COLO668 (cell line): ENCODE data around the gene SCN2B.
"Not testable (repeated sequence)": the region's sequence is repeated elsewhere in the genome, so short reads cannot be mapped to it uniquely, and the experiment has no call there.

Experiments
- DNase-seq: peaks from one replicate; lab custom pipeline; 2025; ENCODE audit not compliant: unreplicated experiment; lab: John Stamatoyannopoulos, UW

SCN2B gene

GRCh38 chr11:118207079-118207478, 30.6 kb upstream of the SCN2B start:
- DNase-seq = no peak

GRCh38 chr11:118206391-118207031, 30.1 kb upstream of the SCN2B start:
- no peak for DNase-seq

GRCh38 chr11:118205606-118206378, 29.4 kb upstream of the SCN2B start:
- no peak for DNase-seq

- no peak for DNase-seq
These were observed 26.4 kb upstream of the SCN2B start for GRCh38 chr11:118202599-118203422.

GRCh38 chr11:118201966-118202365, 25.5 kb upstream of the SCN2B start:
- no peak for DNase-seq

- DNase-seq = no peak
These were observed 24.7 kb upstream of the SCN2B start for GRCh38 chr11:118200901-118201680.

GRCh38 chr11:118200497-118200896, 24.1 kb upstream of the SCN2B start:
- no peak for DNase-seq

- no peak for DNase-seq
These were observed 22.7 kb upstream of the SCN2B start for GRCh38 chr11:118199135-118199534.

- peak; percentile 63 for DNase-seq
These were observed 21.9 kb upstream of the SCN2B start for GRCh38 chr11:118198370-118198769.

GRCh38 chr11:118194835-118195627, 18.6 kb upstream of the SCN2B start:
- DNase-seq = peak; percentile 75

- DNase-seq = no peak
These were observed 17.6 kb upstream of the SCN2B start for GRCh38 chr11:118193910-118194566.

GRCh38 chr11:118192817-118193216, 16.4 kb upstream of the SCN2B start:
- not testable (repeated sequence) for DNase-seq

- not testable (repeated sequence) for DNase-seq
These were observed 14.6 kb upstream of the SCN2B start for GRCh38 chr11:118190942-118191506.

- no peak for DNase-seq
These were observed 10.1 kb upstream of the SCN2B start for GRCh38 chr11:118186346-118187107.

- no peak for DNase-seq
These were observed 8.5 kb upstream of the SCN2B start for GRCh38 chr11:118184784-118185579.

- not testable (repeated sequence) for DNase-seq
These were observed 7.3 kb upstream of the SCN2B start for GRCh38 chr11:118183691-118184090.

- no peak for DNase-seq
These were observed 3.9 kb upstream of the SCN2B start for GRCh38 chr11:118180300-118180703.

GRCh38 chr11:118176778-118177134, 317 bp upstream of the SCN2B start:
- no peak for DNase-seq
